ENCODE results near the gene ABO. TPM values are rescaled to one million over a fixed set of nuclear protein-coding genes. Genes with fewer than 3 reads are reported as not detected.

ABO gene
- total and polyA plus RNA-seq, 9 of the 15 experiments (the other 6 are each of a cell fraction or from before 2014, with no cell fraction given): 5.0 to 21.9 (median 11.9) TPM

- TF ChIP-seq ZNF79 (CRISPR knock-in tag; IDR thresholded peaks at IDR 0.05; ENCODE audit: low read depth): no peak
- peak; percentile 37; the same call in 1 of the 2 replicates for TF ChIP-seq CTBP1 (IDR thresholded peaks at IDR 0.05; ENCODE audit: borderline replicate concordance)
- TF ChIP-seq ARID4B (CRISPR knock-in tag; IDR thresholded peaks at IDR 0.05): no peak
- TF ChIP-seq ATF2 (CRISPR knock-in tag; IDR thresholded peaks at IDR 0.05): no peak
- TF ChIP-seq NR1H2 (CRISPR knock-in tag; IDR thresholded peaks at IDR 0.05): no peak
- no peak for TF ChIP-seq BRCA1 (IDR thresholded peaks at IDR 0.05)
- TF ChIP-seq BRCA1 (CRISPR knock-in tag; IDR thresholded peaks at IDR 0.05): no peak
- no peak for TF ChIP-seq HCFC1 (IDR thresholded peaks at IDR 0.05; ENCODE audit: low read depth, low read length)
- no peak for TF ChIP-seq GMEB1 (CRISPR knock-in tag; IDR thresholded peaks at IDR 0.05)
- no peak for TF ChIP-seq NCOA2 (IDR thresholded peaks at IDR 0.05; ENCODE audit: partially characterized antibody in 2 of 2)
- peak in 1 of 2 experiments; percentile 56; a peak in 1 of 4 replicates for TF ChIP-seq ZMIZ1 (IDR thresholded peaks at IDR 0.05; ENCODE audit: low read depth in 2 of 2, low read length in 2 of 2)
- no peak for TF ChIP-seq MXD1 (CRISPR knock-in tag; IDR thresholded peaks at IDR 0.05; ENCODE audit: borderline replicate concordance, poor library complexity, severe bottlenecking)
- TF ChIP-seq NEUROD1 (IDR thresholded peaks at IDR 0.05; ENCODE audit: borderline replicate concordance, low read depth, low read length, partially characterized antibody): no peak
- TF ChIP-seq ZNF184 (CRISPR knock-in tag; IDR thresholded peaks at IDR 0.05): no peak
- TF ChIP-seq ZNF134 (CRISPR knock-in tag; conservative IDR thresholded peaks at IDR 0.05): no peak
Measured at GRCh38 chr9:133263557-133263956, 11.4 kb downstream of the ABO start (continued).

All from K562 (cell line).